GM21528 (cell line): ENCODE results near the gene NBAS.
"Not testable (repeated sequence)": the region's sequence is repeated elsewhere in the genome, so short reads cannot be mapped to it uniquely, and the experiment has no call there.

Experiments used
- ATAC-seq: cut with Tn5 transposase; IDR thresholded peaks from one replicate; pipeline ENCODE4 v1.9.1; 2021; ENCODE audit warnings: mild to moderate bottlenecking, moderate library complexity; ENCODE audit not compliant: unreplicated experiment, low FRiP score

NBAS gene

DNA sequence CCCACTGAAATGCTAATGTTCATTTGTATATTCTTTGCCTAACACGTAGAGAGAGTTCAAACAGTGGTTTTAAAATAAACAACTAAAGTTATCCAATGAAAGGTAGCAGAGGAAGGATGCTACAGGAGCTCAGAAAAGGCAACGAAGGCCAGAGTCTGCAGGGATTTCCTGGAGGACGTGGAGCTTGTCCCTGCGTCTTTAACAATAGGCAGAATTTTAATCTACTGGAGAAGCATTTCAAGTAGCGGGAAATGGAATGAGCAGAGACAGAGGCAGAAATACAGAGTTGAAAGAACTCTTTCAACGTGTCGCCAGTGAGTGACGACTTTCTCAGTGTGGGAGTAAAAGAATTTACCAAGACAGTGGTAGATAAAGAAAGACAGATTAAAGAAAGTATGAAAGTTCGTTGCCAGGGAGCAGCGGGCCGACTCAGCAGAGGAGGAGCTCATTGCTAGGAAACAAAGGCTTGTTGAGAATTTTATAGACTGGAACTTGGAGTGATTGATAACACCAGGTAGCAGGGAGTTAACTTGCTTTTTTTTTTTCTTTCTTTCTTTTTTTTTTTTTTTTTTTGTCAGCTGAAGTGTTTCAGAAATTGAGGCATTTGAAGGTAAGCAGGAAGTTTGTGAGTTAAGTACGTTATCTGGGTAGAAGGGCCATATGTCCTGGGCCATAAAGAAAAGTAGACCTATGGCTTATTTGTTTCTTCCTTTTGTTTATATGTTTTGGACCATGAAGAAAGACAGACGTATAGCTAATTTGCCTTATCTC, 625 bp upstream of the NBAS start:
- ATAC-seq, result peak; percentile 36

DNA sequence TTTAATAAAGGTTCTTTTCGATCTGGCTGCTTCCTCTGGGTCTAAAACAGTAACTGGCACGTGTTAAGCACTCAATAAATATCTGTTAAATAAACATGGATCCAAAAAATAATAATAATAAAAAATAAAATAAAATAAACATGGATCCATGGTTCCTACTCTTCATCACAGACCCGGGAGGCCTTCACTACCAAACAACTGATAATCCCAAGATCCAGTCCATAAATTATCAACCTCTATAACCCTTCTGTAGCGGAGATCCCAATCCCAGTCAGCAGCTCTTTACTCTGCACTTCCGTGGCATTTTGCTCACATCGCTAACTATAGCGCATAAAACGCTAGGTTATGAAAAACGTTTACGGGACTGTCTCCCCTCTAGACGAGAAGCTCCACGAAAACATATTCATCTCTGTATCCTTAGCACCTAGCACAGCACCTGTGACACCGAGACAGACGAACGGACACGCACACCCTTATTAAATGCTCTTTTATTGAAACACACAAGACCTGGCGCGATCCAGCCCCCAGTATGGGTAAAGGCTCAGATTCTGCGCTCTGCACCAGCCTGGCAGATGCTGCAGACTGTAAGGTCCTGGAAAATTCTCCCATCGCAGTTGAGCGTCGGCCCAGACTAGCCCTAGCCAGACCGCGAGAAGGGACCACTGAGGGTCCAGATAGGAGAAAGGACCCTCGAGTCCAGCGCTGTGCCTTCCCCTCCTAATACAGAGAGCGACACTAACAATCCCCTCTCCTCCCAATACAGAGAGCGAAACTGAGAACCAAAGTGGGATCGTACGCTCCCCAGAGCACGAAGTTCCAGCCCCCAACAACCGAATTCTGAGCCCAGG, 770 bp downstream of the NBAS start:
- ATAC-seq, result peak; percentile 48

DNA sequence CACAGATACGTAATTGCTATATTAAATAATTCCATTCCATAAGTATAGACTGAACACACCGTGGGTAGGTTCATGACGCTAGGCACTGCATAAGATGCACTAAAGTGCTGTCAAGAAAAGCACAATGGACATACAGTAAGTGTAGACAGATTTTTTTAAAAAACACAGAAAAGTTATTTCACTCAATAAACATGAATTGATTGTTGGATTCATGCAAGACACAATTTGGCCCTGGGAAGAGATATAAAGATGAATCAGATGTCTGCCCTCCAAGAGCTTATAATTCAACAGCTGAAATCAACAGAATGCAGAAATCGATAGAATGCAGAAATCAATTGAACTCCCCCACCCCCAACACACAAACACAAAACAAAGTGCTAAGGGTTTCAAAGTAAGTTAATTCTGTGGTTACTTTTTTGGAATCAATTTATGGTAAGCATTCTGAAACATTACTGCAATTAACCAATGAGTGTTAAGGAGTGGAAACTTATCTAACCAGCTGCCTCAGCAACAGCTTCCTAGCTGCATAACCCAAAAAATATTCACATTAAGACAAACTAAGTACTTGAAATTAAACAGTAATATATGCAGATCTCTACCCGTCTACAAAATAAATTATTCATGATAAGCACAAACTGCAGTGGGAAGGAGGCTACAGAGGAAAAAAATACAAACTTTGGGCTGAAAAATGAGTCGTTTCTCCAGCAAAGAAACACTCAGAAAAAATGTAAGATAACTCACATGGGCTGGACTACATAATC, 1.6 kb downstream of the NBAS start:
- ATAC-seq, result no peak

DNA sequence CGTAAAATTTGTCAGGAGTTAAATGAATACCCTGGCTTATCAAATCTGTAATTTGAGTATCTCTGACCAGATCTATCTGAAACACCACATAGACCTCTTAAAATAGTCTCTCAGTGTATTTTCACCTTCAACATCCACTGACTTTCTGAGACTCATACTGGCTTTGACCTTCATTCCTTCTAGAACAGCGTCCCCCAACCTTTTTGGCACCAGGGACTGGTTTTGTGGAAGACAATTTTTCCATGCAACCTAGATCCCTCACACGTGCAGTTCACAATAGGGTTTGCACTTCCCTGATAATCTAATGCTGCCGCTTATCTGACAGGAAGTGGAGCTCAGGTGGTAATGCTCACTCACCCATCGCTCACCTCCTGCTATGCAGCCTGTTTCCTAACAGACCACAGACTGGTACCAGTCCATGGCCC, 3.2 kb downstream of the NBAS start:
- ATAC-seq, result no peak

DNA sequence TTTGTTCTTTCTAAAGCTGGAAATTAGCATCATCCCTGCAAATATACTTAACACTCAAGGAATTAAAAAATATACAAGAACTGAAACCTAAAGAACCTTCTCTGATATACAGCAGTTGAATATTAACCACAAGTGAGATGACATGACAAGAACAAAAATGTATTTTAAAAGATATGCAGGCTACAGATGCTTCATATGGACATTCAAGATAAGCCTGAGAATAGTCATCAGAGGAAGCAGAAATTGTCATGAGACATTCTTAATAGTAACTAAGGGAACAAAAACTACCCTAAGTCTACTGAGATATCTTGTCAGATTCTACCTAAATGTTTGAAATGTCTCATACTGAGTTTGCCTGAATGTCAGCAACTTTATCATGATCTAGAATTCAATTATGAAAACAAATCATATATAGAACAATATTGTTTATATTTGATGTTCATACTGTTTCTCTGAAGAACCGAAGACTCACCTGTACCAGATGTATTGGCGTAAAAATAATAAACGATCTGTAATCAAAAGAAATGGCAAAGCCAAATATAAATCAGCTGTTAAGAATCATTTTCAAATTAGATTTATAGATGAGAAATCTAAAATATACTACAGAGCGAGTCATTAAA, 4.7 kb downstream of the NBAS start:
- ATAC-seq, result no peak

DNA sequence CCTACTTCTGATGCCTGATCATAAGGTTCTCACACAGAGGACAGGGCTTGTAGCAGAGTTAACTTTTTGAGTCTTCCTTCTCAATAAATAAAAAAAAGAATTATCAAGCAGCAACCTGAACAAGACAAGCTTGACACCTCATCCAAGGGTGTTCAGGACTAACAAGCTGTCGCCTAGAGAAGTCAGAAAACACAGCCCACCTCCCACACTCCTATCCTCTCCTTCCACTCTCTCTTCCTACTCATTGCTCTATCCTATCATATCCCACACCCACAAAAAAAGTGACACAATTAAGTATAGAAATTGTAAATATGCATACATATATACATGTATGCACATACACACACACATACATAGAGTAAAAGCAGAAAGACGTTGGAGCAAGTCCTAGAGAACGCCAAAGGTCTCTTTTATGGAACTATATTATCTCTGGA, 5.4 kb downstream of the NBAS start:
- no peak for ATAC-seq

DNA sequence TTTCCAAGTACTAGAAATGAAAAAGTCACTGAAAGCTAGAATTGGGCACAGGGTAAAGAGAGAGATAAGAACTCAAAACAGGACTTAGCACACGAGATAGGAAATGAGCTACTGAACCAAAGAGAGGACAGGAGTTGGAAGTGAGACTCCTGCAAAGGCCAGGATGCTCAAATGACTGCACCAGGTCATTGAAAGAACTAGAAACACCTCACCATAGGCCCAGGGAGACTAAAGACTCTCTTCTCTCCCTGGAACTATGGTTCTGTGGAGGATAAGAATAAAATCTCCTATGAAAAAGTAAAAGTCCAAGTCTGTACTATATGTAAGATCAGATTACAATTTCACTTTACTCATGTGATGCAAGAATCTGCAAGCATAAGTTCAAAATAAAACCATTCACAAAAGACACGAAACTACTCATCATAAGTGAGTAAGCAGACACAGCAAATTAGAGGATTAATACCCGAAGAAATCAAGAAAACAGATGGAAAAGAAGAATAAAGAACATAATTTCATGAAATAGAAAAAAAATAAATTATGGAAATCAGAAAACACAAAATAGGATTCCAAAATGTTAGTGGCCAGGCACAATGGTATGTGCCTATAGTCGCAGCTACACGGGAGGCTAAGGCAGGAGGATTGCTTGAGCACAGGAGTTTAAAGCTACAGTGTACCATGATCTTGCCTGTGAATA, 6.5 kb downstream of the NBAS start:
- ATAC-seq, result no peak

DNA sequence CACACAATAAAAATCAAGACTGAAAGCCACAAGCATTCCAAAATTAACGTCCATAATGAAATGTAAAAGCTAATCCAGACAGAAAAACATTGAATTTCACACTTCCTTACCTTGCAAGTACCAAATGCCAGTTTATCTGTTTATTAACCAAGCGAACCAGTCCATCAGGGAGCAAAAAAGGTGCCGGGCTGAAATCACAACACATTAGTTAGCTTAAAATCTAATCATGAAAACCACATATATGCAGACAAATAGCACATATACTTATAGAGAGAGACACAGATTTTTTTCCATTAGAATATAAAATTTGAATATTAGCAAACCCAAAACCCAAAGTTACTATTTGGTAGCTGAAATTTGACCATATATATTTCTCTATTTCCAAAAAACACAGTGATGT, 7.2 kb downstream of the NBAS start:
- ATAC-seq, result no peak

DNA sequence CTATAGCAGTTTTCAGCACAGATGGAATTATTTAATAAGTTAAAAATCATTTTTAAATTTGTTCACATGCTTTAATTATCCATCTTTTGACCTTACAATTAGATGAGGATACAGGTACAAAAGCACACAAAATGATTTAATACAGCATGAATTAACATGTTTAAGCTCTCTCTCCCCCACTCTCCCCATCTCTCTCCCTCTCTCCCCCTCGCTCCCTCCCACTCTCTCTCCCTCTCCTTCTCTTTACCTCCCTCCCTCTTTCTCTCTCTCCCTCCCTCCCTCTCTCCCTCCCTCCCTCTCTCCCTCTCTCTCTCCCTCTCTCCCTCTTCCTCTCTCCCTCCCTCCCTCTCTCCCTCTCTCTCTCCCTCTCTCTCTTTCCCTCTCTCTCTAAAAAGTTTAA, 7.6 kb downstream of the NBAS start:
- no peak for ATAC-seq

DNA sequence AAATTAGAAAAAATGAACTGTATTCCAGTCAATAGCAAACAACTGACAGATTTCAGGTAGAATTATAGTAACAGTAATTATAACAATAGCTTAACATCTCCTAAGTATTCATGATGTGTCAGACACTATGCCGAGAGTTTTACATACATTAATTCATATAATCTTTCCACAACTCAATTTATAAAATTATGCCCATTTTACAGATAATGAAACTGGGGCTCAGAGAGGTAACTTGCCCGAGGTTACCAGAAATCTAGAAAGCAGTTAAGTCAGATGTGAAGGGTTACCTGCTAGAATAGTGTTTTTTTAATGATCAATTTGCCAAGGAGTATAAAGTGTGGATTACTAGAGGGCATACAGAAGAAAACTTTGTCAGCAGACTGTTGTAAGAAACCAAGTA, 12.2 kb downstream of the NBAS start:
- ATAC-seq, result no peak

DNA sequence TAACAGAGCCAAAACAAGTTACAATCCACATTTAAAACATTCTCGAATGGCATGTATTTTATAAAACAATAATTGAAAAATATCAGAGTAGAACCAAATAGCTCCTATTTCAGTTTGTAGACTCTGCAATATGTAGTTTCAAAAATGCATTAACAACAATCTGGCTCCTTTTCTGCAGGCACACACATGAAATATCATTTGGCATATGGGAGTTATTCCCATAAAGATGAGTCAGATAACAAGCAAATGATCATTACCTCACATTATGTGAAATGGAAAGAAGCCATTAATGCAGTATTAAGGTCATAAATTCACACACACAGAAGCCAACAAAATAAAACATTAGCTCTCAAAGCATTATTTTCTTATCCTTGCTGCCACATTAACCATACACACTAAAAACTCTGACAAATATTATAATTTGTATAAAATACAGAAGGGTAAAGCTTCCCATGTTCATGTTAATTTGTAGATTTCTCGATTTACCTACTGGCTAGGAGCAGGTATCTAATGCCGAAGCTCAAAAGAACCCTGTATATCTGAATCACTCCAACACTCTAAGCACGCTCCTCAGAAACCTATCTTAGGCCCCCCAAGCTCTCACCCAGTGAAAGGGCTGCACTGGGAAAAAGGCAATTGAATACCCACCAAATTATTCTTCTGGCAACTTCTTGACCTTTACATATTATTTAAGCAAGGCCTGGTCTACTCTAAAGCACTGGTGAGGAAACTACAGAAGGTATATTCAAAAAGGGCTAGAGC, 13.8 kb downstream of the NBAS start:
- ATAC-seq, result no peak

DNA sequence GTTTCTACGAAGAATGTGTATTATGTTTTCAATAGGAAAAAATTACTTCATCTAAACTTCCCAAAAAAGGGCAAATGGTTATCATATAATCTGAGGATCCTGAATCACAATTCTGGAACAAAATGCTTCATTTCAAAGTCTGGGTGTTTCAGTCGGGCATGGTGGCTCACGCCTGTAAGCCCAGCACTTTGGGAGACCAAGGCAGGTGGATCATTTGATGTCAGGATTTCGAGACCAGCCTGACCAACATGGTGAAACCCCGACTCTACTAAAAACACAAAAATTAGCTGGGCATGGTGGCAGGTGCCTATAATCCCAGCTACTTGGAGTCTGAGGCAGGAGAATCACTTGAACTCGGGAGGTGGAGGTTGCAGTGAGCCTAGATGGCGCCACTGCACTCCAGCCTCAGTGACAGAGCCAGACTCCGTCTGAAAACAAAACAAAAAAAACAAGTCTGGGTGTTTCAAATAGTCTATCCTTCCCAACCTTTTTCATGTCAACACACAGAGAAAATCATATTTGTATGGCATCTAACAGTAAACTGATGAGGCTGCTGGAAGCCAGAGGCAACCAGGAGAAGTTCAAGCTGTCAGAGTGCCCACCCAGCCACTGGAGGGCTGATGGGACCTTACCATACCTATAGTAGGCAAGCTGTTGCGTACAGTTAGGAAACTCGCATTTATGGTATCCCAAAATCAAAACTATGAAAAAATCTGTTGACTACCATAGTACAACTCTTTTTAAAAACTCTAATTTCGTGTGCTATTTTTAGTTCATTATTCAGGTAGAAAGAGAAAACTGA, 14.6 kb downstream of the NBAS start:
- no peak for ATAC-seq

DNA sequence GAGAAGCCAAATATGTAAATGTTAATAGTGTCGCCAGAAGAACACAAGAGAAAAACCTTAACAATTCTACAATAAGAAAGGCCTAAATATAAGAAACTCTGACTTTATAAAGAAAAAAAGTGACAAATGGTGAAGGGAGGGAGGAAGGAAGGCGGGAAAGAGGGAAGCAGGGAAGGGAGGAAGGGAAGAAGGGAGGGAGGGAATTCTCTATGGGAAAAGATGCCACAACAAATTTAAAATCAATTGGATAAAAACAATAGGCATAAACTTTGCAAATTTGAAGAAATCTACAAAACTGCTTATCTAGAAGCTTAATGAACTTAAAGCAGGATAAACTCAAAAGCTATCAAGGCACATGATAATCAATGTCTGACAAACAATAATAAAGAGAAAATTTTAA, 16.9 kb downstream of the NBAS start:
- ATAC-seq, result no peak

DNA sequence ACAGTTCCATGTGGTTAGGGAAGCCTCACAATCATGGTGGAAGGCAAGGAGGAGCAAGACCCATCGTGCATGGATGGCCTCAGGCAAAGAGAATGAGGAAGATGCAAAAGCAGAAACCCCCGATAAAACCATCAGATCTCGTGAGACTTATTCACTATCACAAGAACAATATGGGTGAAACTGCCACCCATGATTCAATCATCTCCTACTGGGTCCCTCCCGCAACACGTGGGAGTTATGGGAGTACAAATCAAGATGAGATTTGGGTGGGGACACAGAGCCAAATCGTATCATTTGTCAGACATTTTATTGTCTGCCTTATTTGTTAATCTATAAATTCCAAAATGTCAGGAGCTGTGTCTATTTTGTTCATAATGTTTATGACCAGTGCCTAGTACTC, 17.6 kb downstream of the NBAS start:
- no peak for ATAC-seq

DNA sequence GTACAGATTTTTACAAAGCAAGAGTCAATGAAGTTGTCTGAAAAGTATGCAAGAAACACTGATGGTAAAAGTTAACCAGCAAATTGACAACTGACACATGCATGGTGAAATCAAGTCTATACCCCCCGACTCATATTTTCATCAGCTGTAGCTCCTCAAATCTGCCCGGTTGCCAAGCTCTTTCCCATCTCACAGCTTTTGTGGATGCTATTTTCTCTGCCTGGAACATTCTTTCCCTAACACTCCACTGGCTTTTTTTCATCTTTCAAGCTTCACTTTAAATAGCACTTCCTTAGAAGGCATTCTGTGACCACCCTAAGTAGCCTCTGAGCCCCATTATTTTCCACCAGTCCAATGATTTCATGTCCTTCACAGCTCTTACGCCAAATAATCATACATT, 18.1 kb downstream of the NBAS start:
- ATAC-seq, result no peak

DNA sequence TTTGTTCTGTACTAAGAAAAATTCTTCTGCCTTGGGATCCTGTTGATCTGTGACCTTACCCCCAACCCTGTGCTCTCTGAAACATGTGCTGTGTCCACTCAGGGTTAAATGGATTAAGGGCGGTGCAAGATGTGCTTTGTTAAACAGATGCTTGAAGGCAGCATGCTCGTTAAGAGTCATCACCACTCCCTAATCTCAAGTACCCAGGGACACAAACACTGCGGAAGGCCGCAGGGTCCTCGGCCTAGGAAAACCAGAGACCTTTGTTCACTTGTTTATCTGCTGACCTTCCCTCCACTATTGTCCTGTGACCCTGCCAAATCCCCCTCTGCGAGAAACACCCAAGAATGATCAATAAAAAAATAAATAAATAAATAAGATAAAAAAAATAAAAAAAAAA, 18.9 kb downstream of the NBAS start:
- not testable (repeated sequence) for ATAC-seq

DNA sequence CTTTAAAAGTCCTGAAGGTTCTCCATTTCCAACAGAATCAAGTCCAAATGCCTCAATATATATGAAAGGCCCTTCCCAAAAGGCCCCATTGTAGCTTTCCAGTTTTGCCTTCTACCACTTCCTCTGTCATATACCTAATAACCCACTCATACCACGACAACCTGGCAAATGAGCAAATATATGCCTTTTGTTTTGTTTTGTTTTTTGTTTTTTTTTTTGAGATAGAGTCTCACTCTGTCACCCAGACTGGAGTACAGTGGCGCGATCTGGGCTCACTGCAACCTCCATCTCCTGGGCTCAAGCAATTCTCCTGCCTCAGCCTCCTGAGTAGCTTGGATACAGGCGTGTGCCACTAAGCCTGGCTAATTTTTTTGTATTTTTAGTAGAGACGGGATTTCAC, 20.6 kb downstream of the NBAS start:
- ATAC-seq, result peak; percentile 29

DNA sequence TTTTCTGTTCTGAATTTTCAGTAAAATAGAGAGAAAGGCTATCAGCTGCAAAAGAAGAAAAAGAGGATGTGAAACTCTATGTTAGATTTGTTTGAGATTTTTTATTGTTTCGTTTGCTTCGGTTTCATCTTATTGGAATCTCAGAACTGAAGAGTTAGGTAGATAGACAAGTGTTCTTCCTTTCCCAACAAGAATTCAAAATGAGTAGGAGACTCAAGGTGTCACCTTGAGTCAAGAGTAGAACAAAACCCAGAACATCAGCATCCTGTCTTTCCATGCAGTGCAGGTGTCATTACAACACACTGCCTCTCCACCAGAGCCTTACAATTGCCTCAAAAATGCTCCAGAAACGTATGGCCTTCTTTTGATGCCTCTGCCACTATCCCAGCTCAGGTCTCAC, 21.1 kb downstream of the NBAS start:
- ATAC-seq, result peak; percentile 88

DNA sequence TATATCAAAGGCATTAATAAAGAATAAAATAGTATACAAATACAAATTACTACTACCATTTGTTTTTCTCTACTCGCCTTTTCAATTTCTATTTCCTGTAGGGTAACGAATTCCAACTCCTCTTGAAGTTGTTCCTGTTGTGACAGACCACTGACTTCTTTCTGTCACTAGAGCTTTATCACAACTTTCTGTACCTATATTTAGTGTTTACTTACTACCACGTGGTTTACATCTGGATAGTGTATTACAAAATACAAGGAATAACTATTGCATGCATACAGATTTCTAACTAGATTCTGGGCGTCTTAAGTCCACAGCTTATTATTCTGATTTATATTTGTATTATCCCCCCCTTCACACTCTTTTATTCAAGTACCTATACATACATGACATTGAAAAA, 22.3 kb downstream of the NBAS start:
- no peak for ATAC-seq
